GM19397 (cell line): ENCODE measurements around the gene PPP3CA.

Experiments used
- ATAC-seq: cut with Tn5 transposase; IDR thresholded peaks from one replicate; pipeline ENCODE4 v1.9.1; 2021; ENCODE audit warnings: mild to moderate bottlenecking, moderate library complexity; ENCODE audit not compliant: unreplicated experiment

The PPP3CA gene

GRCh38 chr4:100977746-100978397 is 369.5 kb downstream of the PPP3CA start:
- no peak for ATAC-seq

- no peak for ATAC-seq
Measured at GRCh38 chr4:100977274-100977673, 370.1 kb downstream of the PPP3CA start.
